Esophagus muscularis mucosa (tissue), 3 donors: ENCODE results near the gene SKIL.

Experiments
- POLR2A ChIP-seq: fragments of 450-650 bp; IDR thresholded peaks from one replicate; pipeline ENCODE4 v1.6.1; 2017; ENCODE audit warnings: antibody characterized with exemption, moderate library complexity, mild to moderate bottlenecking, low read depth
- TF ChIP-seq, protein P1 (sequence below), 3 experiments: fragments of 200-600 bp in 2 of 3; fragments of 450-650 bp in 1 of 3; sonication (generic) in 2 of 3; IDR thresholded peaks; one replicate each; pipeline ENCODE4 v1.5.1; 2017 to 2019; ENCODE audit warnings: antibody characterized with exemption in 3 of 3, mild to moderate bottlenecking in 2 of 3, moderate library complexity in 1 of 3

DNA sequence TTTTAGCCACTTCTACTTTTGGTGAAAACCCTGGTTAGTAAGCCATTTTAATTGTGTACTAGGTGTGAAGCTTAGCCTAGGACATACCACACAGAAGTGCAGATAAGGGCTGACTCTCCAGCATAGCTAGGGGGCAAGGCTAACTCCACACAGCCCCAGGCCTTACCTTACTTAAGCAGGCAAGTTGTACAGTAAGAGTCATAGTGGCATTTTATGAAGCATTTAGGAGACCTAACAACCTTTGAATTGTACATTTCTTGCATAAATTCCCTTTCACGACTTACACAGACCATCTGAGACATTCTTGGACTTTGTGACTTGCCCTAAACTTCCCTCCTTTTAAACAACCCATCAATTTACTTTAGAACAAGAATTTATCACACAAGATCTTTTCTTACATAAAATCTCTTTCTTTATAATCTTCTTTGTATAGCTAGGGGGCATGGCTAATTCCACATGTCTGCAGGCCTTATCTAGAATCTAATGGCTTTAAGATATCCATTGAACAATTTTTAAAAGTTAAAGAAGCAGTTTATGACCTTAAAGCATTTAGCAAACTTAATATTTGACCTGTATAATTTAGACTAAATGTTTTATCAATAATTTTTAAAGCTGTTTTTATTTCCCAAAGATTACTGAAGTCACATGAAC is 18.7 kb upstream of the SKIL start:
- TF ChIP-seq, protein P1, sequence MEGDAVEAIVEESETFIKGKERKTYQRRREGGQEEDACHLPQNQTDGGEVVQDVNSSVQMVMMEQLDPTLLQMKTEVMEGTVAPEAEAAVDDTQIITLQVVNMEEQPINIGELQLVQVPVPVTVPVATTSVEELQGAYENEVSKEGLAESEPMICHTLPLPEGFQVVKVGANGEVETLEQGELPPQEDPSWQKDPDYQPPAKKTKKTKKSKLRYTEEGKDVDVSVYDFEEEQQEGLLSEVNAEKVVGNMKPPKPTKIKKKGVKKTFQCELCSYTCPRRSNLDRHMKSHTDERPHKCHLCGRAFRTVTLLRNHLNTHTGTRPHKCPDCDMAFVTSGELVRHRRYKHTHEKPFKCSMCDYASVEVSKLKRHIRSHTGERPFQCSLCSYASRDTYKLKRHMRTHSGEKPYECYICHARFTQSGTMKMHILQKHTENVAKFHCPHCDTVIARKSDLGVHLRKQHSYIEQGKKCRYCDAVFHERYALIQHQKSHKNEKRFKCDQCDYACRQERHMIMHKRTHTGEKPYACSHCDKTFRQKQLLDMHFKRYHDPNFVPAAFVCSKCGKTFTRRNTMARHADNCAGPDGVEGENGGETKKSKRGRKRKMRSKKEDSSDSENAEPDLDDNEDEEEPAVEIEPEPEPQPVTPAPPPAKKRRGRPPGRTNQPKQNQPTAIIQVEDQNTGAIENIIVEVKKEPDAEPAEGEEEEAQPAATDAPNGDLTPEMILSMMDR (IDR thresholded peaks at IDR 0.05), result no peak
- no peak for TF ChIP-seq POLR2A
